HG02852 (cell line): ENCODE results near the gene SPEM3.
"Not testable (repeated sequence)": the region's sequence is repeated elsewhere in the genome, so short reads cannot be mapped to it uniquely, and the experiment has no call there.

Experiments
- ATAC-seq: cut with Tn5 transposase; IDR thresholded peaks from one replicate; pipeline ENCODE4 v1.9.1; 2021; ENCODE audit warnings: mild to moderate bottlenecking, moderate library complexity; ENCODE audit not compliant: unreplicated experiment

The SPEM3 gene

DNA sequence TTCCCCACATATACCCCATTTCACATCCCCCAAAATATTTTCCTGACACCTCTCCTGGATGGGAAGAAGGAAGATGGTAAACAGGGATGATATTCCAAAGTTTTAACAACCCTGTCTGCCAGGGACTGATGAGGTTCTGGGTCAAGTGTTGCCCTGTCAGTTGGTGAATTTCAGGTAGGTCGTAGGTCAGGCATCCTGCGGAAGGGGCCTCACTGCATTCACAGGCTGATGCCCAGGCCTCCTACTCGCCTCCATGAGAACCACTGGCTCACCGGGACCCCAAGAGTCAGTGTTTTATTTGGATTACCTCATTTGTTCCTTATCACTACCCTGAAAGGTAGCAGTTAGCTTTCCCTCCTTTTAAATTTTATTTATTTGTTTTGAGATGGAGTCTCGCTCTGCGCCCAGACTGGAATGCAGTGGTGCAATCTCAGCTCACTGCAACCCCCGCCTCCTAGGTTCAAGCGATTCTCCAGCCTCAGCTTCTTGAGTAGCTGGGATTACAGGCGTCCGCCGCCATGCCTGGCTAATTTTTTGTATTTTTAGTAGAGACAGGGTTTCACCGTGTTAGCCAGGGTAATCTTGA, 40.2 kb downstream of the SPEM3 start:
- ATAC-seq, result no peak

DNA sequence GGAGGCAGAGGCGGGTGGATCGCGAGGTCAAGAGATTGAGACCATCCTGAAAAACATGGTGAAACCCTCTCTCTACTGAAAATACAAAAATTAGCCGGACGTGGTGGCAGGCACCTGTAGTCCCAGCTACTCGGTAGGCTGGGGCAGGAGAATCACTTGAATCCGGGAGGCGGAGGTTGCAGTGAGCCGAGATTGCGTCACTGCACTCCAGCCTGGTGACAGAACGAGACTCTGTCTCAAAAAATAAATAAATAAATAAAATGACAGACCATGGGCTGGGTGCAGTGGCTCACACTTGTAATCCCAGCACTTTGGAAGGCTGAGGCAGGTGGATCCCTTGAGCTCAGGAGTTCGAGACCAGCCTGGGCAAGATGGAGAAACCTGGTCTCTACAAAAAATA, 41.2 kb downstream of the SPEM3 start:
- ATAC-seq, result not testable (repeated sequence)

DNA sequence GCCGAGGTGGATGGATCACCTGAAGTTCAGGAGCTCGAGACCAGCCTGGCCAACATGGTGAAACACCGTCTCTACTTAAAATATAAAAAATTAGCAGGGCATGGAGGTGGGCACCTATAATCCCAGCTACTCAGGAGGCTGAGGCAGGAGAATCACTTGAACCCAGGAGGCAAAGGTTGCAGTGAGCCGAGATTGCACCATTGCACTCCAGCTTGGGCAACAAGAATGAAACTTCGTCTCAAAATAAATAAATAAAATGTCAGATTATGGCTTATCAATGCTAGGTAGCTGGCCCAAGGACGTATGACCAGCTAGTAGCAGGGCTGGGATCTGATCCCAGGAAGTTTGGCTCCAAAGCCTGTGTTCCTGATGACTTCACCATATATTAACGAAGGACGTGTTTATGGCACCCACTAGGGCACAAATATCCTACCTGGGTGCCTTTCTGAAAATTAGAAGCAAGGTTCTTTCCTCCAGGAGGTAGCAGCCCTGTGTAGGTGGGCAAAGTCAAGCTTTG, 41.9 kb downstream of the SPEM3 start:
- not testable (repeated sequence) for ATAC-seq

DNA sequence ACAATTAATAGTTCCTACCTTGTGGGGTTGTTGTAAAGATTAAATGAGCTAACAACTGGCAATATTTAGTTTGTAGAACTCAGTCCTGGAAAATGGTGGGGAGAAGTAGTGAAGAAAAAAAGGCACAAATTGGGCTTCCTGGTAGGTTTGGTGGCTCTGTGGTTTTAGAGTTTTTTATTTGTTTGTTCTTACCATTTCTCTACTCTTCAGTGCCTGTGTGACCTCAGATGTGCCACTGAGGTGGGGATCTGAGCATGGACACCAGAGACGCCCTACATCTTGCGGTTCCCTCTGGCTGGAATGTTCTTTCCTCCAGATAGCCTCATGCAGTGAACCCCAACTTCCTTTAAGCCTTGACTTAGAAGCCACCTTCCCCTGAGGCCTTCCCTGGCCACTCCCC, 43.1 kb downstream of the SPEM3 start:
- ATAC-seq, result no peak

DNA sequence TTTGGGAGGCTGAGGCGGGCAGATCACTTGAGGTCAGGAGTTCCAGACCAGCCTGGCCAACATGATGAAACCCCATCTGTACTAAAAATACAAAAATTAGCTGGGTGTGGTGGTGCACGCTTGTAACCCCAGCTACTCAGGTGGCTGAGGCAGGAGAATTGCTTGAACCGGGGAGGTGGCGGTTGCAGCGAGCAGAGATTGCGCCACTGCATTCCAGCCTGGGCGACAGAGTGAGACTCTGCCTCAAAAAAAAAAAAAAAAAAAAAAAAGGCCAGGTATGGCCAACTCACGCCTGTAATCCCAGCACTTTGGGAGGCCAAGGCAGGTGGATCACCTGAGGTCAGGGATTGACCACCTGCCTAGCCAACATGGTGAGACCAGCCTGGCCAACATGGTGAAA, 46.1 kb downstream of the SPEM3 start:
- not testable (repeated sequence) for ATAC-seq

DNA sequence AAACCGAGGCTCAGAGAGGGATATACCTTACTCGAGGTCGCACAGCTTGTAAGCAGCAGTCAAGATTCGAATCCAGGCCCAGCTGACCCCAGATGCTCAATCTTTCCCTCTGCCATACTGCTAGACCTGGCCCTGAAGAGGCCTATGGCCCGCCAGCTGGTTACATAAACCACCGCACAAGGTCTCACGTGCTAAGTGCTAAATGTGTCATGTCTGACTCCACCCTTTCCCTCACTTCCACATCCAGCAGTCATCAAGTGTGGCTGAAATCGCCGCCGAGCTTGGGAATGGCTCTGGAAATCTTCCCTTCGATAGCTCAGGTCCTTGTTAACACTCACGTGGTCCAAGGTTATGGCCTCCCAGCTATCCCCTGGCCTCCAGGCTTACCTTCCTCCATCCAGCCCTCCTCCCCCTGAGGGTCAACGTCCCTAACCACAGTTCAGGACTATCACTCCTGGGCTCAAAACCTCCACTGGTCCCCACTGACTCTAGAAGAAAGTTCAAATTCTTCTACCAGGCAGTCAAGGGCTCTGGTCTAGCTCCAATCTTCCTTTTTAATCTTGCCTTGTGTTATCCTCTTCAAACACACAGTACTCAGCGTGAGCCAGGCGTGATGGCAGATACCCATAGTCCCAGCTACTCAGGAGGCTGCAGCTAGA, 47.2 kb downstream of the SPEM3 start:
- ATAC-seq, result no peak

DNA sequence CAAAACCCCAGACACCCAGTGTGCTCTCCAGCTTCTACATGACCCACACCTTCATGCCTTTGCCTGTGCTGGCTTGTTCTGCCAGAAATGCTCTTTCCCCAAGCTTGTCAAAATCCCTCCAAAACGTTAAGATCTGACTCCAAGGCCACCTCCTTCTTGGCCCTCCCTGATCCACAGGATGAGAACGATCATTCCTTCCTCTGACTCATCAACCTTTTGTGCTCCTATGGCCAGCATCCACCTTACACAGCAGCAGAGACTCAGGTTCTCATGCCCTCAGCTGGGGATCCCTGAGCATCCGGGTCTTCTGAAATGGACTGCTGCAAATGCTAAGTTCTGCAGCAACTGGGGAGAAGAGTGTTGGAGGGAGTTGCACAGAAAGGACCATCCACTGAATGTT, 47.8 kb downstream of the SPEM3 start:
- no peak for ATAC-seq

DNA sequence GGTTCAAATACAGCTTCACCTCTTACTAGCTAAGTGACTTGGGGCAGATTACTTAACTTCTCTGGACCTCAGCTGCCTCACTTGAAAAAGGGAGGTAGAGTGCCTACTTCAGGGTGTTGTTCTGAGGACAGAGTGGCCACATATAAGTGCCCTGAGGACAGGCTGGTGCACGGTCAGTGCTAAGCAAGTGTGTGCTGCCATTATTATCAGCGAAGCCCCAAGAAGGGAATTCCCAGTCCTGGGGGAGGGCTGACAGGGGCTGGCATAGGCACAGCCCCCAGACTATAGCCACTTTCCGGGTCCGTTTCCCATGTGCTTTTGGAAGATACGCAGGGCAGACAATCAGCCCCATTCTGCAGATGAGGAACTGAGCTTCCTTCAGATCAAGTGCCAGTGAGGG, 48.3 kb downstream of the SPEM3 start:
- ATAC-seq, result no peak

DNA sequence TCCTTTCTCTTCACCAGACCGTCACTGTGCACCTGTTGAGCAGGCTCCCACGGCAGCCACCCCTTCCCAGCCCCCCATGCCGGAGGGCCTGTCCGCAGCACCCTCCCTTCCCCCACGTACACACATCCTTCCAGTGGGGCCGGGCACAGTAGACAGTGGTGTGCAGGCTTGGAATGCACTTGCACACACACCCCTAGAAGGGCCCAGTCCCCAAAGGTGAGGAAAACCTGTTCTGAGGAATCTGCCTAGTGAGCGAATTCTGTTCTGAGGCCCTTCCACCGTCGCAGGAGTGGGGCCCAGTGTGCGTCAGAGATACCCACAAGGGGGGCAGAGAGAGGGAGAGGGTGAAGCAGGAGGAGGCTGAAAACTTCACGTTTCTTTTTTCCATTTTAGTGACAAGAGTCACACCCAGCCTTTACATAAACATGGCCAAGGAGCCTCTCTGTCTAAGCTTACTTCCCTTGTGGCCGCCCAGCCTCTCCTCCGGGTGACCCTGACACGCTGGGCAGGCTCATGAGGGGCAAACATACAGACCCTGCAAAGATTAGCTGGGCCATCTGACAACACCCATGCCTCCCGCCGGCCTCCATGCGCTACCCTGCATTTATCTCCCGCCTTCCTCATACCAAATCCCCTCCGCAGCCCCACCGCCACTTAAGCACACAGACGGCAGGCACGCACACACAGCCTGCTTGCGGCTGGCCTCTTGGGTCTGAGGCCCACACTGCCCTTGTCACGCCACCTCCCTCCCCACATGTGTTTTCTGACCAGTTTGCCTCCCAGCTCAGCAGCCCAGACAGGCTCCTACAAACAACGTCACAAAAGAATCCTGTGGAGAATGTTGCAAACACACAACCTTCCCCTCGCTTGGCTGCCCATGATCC, 49.0 kb downstream of the SPEM3 start:
- ATAC-seq, result no peak

DNA sequence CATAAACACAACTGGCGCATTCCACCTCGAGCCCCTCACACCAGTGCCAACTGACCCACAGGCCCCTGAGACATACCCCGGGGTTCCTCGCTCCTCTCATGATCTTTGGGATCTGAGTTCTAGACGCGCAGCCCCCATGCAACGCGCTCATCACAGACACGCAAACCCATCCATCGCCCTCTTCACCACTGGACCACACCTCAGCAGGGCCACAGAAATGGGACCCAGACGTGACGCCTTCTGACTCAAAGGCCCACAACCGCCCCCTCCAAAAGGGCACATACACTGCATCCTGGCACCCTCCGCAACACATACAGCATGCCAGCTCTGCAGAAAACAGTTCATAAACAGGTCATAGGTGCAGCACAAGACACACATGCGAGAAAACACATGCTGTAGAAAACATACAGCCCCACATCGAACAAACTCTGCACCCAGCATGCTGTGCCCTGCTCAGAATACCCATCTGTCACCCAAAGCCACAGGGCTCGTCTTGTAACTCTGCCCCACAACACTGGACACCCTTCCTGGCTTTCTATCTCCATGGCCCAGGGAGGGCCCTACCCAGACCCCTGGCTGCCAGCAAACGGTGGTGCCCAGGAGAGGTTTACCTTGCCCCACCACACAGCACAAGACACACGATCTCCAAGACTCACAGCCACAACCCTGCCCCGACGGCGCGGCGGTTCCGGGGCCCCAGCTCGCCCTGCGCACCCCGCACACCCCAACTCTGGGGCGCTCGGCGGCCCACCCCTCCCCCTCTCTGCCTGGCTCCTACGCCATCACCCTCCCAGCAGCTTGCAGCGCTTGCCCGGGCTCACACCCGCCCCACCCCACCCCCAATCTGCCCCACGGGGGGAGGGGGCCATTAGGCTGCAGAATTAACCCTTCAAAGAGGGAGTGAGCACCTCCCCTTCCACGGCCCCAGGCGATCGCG, 49.9 kb downstream of the SPEM3 start:
- ATAC-seq, result no peak

DNA sequence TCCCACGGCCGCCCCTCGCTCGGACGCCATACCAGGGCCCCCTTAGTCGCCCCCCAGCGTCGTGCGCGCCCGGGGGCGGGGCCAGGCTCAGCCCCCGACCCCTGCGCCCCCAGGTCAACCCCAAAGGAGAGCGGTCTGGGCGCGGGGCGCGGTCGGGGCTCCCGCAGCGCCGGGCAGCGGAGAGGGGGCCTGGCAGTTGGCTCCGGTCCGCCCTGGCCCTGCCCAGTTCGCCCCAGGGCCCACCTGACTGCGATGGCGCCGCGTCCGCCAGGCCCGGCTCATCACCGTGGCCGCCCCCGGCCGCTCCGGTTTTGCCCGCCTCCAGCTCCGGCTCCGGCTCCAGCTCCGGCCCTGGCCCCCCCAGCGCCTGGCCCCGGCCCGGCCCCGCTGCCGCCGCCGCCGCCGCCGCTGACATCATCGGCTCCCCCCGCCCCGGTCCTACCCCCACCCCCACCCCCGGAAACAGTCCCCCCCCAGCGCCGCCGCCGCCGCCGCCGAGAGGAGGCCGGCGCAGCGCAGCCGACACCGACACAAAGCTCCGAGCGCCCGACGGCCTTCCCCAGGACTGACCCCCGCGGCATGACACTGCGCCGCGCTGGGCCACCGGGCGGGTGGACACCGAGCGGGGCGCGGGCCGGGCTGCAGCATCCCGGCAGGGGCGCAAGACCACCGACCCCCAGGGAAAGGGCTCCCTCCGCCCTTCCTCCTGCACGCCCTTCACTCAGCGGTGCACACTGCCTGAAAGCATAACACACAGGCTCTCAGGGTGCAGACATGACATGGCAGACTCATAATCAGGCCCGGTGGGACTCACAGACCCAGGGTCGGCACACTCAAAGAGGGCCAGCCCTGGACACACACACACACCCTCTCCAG, 50.8 kb downstream of the SPEM3 start, which contains the start of gene ZBTB4:
TSS of gene ZBTB4 (minus strand) at position 419 of the 876 bp plus-strand sequence. CDS start 12,830 bp downstream, outside the sequence.
- no peak for ATAC-seq

DNA sequence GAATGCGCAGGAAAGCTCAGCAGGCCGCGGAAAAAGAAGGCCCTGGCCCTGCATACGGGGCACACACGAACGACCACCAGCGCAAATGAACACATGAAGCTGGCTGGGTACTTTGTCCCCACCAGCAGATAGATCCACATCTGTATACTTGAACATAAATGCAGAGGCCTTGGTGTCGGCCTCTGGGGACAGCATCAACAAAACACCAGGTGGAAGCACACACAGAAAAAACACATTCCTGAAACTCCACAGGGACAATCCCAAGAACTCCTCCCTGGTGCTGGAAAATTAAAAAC, 51.4 kb downstream of the SPEM3 start:
- no peak for ATAC-seq

DNA sequence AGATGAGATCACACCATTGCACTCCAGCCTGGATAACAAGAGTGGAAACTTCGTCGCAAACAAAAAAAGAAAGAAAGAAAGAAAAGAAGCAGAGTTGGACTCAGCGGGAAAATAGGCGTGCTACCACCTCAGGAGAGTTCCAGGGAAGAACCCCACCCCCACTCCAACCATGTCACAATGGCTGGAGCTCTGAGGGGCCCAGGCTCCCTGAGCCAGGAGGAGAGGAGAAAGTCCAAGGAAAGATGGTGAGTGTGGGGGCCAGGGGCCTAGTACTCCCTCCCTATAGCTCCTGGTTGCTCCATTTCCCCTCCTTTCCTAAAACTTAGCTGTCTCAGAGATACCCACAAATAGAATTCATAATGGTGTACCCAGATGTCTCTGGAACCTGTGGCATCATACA, 52.6 kb downstream of the SPEM3 start, which contains the start of gene SLC35G6:
TSS of gene SLC35G6 (plus strand) at position 172 of the 400 bp plus-strand sequence. CDS start at position 243, 71 bp downstream.
- ATAC-seq, result not testable (repeated sequence)

DNA sequence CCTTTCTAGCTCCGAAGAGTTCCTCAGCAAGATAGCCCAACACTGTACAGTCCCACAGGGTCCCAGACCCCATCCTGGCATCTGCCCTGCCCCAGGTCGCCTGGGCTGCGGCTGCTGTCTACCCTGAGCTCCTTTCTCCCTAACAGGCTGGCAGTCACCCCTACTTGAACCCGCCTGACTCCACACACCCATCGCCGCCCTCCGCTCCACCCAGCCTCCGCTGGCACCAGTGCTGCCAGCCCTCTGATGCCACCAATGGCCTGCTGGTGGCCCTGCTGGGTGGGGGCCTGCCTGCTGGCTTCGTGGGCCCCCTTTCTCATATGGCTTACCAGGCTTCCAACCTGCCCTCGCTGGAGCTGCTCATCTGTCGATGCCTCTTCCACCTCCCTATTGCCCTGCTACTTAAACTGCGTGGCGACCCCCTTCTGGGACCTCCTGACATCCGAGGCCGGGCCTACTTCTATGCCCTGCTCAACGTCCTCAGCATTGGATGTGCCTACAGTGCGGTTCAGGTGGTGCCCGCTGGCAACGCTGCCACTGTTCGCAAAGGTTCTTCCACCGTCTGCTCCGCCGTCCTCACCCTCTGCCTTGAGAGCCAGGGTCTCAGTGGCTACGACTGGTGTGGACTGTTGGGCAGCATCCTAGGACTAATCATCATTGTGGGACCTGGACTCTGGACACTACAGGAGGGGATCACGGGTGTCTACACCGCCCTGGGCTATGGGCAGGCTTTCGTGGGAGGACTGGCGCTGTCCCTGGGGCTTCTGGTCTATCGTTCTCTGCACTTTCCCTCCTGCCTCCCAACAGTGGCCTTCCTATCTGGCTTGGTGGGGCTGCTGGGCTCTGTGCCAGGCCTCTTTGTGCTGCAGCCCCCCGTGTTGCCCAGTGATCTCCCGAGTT, 53.4 kb downstream of the SPEM3 start:
- ATAC-seq, result not testable (repeated sequence)
